Endothelial cell (in vitro differentiated cells): ENCODE data around the gene NXPE3. TPM values are rescaled to one million over a fixed set of nuclear protein-coding genes. Genes with fewer than 3 reads are reported as not detected.

ENCODE experiments used
- DNase-seq: peaks from one replicate; pipeline ENCODE4 v3.0.0; 2021; ENCODE audit warnings: low spot score
- H3K27ac Mint-ChIP-seq: one replicate; pipeline ENCODE4 v1.8.0; 2021; ENCODE audit warnings: mixed read lengths, inconsistent platforms; ENCODE audit not compliant: unreplicated experiment
- H3K27me3 Mint-ChIP-seq: one replicate; pipeline ENCODE4 v1.8.0; 2021; ENCODE audit warnings: mild to moderate bottlenecking, moderate library complexity, mixed read lengths, inconsistent platforms; ENCODE audit not compliant: unreplicated experiment
- H3K36me3 Mint-ChIP-seq: one replicate; pipeline ENCODE4 v1.8.0; 2021; ENCODE audit warnings: mild to moderate bottlenecking, low read depth, mixed read lengths, inconsistent platforms; ENCODE audit not compliant: unreplicated experiment
- H3K4me1 Mint-ChIP-seq: one replicate; pipeline ENCODE4 v1.8.0; 2021; ENCODE audit warnings: mild to moderate bottlenecking, mixed read lengths, inconsistent platforms; ENCODE audit not compliant: unreplicated experiment
- H3K4me3 Mint-ChIP-seq: one replicate; pipeline ENCODE4 v1.8.0; 2021; ENCODE audit warnings: mild to moderate bottlenecking, mixed read lengths, inconsistent platforms; ENCODE audit not compliant: unreplicated experiment
- H3K9me3 Mint-ChIP-seq: one replicate; pipeline ENCODE4 v1.8.0; 2021; ENCODE audit warnings: mixed read lengths, inconsistent platforms; ENCODE audit not compliant: unreplicated experiment
- total RNA-seq: library from RNA; stranded (reverse); fragmentation: NEBNext Ultra II Directional; extraction: Animal tissue kit (Norgen Biotek cat#: 25700); gene quantifications from one replicate; pipeline ENCODE4 v1.2.1, GENCODE V29; 2021; ENCODE audit not compliant: unreplicated experiment
- TF ChIP-seq, protein P1 (sequence below): fragments of 200-600 bp; sonication (generic); IDR thresholded peaks from one replicate; pipeline ENCODE4 v1.5.0; 2021; ENCODE audit warnings: antibody characterized with exemption; ENCODE audit not compliant: unreplicated experiment

The NXPE3 gene
- total RNA-seq, 1 donor from 2014 or later: 20.3 TPM

DNA sequence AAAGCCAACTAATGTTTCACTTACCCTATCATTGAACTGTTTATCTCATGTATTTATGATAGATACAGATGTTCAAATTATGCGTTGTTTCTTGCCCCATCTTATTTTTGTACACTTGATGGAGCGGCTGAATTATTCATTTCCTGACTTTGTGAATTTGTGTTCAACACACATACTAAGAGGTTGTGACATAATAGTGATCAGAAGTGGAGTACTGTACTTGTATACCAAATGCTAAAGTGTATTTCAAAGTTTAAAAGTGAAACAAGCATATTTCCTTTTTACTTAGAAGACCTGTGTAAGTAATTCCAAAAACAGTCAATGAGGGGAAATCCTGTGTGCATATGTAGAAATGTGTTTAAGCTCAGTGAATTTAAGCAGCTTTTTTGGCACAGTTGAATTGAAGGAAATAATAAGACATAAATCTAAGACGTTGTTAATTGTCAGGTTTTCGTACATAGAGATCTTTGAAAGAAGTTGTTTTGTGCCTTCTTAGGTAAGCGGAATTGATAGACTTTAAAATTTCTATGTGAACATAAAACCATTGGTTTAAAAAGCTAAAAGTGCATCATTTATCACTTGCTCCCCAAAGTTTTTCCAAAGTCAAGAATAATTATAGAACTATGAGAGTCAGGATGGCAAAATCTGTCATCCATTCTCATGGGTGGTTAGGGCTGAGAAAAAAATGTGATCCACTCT lies 72.2 kb downstream of the NXPE3 start:
- H3K36me3 Mint-ChIP-seq: peaks cover 27% of the 10 kb centered on the region

DNA sequence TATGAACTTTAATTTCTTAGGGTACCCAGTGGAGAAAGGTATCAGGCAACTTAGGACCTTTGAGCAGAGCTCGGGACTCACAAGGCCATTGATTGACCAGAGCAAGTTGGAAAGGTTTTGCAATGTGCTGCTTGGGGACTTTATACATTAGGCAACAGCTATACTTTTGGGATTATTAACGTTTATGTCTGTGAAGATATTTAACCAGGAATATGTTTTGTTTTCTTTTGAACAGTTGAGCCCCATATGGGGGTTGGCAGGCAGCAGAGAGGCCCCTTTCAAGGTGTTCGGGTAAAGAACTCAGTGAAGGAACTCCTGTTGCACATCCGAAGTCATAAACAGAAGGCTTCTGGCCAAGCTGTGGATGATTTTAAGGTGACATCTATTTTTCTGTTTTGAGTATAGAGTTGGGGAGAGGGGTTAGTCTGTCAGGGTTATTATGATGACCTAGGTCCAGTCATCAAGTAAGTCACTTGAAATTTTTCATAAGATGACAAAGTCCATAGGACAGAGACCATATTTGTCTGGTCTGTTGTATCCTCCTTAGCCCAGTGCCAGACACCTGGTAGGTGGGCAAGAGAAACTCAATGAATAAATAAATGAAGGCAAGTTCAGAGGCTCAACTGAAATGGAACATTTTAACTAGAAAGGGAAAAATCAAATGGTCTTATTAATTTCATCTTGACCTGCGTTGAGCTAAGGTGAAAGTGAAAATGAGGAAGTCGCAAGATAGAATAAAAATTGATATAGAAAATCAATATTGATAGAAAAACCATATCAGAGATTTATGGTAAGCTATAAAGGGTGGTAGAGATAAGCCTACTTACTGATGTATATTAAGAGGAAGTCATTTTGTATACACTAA lies 73.1 kb downstream of the NXPE3 start:
- Mint-ChIP-seq H3K27ac (no peak overlapping the region), H3K36me3 (peaks cover 34% of the 10 kb centered on the region), H3K4me3 (peak overlapping the region; percentile 97), H3K9me3 (no peaks in the 10 kb centered on the region), H3K27me3 (peaks cover 16% of the 10 kb centered on the region), H3K4me1 (peaks cover 23% of the 10 kb centered on the region)
- TF ChIP-seq, protein P1, sequence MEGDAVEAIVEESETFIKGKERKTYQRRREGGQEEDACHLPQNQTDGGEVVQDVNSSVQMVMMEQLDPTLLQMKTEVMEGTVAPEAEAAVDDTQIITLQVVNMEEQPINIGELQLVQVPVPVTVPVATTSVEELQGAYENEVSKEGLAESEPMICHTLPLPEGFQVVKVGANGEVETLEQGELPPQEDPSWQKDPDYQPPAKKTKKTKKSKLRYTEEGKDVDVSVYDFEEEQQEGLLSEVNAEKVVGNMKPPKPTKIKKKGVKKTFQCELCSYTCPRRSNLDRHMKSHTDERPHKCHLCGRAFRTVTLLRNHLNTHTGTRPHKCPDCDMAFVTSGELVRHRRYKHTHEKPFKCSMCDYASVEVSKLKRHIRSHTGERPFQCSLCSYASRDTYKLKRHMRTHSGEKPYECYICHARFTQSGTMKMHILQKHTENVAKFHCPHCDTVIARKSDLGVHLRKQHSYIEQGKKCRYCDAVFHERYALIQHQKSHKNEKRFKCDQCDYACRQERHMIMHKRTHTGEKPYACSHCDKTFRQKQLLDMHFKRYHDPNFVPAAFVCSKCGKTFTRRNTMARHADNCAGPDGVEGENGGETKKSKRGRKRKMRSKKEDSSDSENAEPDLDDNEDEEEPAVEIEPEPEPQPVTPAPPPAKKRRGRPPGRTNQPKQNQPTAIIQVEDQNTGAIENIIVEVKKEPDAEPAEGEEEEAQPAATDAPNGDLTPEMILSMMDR: no peak
- DNase-seq: no peak

More for the DNA sequence above, 72.2 kb downstream of the NXPE3 start:
- H3K9me3 Mint-ChIP-seq: no peaks in the 10 kb centered on the region
- peak overlapping the region; percentile 97 for H3K4me3 Mint-ChIP-seq
- H3K4me1 Mint-ChIP-seq: peaks cover 23% of the 10 kb centered on the region
- peaks cover 16% of the 10 kb centered on the region for H3K27me3 Mint-ChIP-seq
- no peak for DNase-seq
- TF ChIP-seq, protein P1: no peak
- H3K27ac Mint-ChIP-seq: peak overlapping the region; percentile 98

DNA sequence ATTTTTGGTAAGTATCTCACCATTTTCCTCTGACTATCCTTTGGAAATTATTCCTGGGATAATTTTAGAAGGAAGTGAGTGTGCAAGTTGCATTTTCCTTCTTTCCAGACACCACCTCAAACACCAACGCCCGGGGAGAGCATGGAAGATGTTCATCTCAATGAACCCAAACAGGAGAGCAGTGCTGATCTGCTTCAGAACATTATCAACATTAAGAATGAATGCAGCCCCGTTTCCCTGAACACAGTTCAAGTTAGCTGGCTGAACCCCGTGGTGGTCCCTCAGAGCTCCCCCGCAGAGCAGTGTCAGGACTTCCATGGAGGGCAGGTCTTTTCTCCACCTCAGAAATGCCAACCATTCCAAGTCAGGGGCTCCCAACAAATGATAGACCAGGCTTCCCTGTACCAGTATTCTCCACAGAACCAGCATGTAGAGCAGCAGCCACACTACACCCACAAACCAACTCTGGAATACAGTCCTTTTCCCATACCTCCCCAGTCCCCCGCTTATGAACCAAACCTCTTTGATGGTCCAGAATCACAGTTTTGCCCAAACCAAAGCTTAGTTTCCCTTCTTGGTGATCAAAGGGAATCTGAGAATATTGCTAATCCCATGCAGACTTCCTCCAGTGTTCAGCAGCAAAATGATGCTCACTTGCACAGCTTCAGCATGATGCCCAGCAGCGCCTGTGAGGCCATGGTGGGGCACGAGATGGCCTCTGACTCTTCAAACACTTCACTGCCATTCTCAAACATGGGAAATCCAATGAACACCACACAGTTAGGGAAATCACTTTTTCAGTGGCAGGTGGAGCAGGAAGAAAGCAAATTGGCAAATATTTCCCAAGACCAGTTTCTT lies 74.2 kb downstream of the NXPE3 start:
- Mint-ChIP-seq H3K27me3 (peaks cover 12% of the 10 kb centered on the region), H3K36me3 (peaks cover 44% of the 10 kb centered on the region), H3K27ac (no peak overlapping the region), H3K4me3 (peak overlapping the region; percentile 45), H3K9me3 (no peaks in the 10 kb centered on the region), H3K4me1 (peaks cover 23% of the 10 kb centered on the region)
- TF ChIP-seq, protein P1: no peak
- no peak for DNase-seq

DNA sequence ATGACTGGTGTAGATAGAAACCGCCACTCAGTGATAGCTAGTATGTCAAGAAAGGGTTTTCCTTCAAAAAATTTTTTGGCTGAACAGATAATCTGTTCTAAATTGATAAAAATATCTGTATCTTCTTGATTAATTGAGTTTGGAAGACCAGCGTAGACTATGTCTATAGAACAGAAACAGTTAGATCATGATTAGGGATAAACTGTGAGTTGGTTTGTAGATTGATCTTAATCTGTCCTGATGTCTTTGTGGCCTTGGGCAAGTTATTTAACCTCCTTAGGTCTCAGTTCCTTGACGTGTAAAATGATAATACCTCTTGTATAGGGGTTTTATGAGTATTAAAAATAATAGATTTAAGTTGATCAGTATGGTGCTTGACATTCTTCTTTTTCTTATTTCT lies 75.0 kb downstream of the NXPE3 start:
- Mint-ChIP-seq H3K27ac (no peak overlapping the region), H3K27me3 (peaks cover 9% of the 10 kb centered on the region), H3K4me1 (peaks cover 23% of the 10 kb centered on the region), H3K9me3 (no peaks in the 10 kb centered on the region), H3K36me3 (peaks cover 50% of the 10 kb centered on the region), H3K4me3 (no peak overlapping the region)
- DNase-seq: no peak
- TF ChIP-seq, protein P1: no peak
